Stimulated activated CD4-positive, alpha-beta T cell treated with anti-CD3 and anti-CD28 coated beads, Interleukin-12 subunit alpha, Interleukin-12 subunit beta, amount 100 ng/mL, for 48 hours (primary cell): Measurements from ENCODE around the gene PRRC2B.
"Not testable (repeated sequence)": the region's sequence is repeated elsewhere in the genome, so short reads cannot be mapped to it uniquely, and the experiment has no call there.

ENCODE experiments used
- DNase-seq, 3 donors: peaks; one replicate each; pipeline ENCODE4 v3.0.0-alpha.2; 2020; ENCODE audit warnings: low read depth in 2 of 3, low spot score in 1 of 3

The PRRC2B gene

GRCh38 chr9:131469356-131469755 lies 75.5 kb downstream of the PRRC2B start:
- DNase-seq, result no peak

GRCh38 chr9:131469951-131470350 lies 76.1 kb downstream of the PRRC2B start:
- DNase-seq, result no peak

GRCh38 chr9:131470581-131470991 lies 76.7 kb downstream of the PRRC2B start:
- DNase-seq, result no peak

- DNase-seq, result not testable (repeated sequence)
Measured at GRCh38 chr9:131472085-131472484, 78.2 kb downstream of the PRRC2B start.

- no peak for DNase-seq
Measured at GRCh38 chr9:131473198-131473885, 79.5 kb downstream of the PRRC2B start.

- no peak for DNase-seq
Measured at GRCh38 chr9:131473891-131474290, 80.0 kb downstream of the PRRC2B start.

- no peak for DNase-seq
Measured at GRCh38 chr9:131474711-131475110, 80.8 kb downstream of the PRRC2B start.

- DNase-seq, result no peak
Measured at GRCh38 chr9:131475111-131475955, 81.4 kb downstream of the PRRC2B start.

- DNase-seq, result no peak
Measured at GRCh38 chr9:131475956-131476776, 82.3 kb downstream of the PRRC2B start.

- DNase-seq, result no peak
Measured at GRCh38 chr9:131476777-131477345, 83.0 kb downstream of the PRRC2B start.

- no peak for DNase-seq
Measured at GRCh38 chr9:131477367-131477766, 83.5 kb downstream of the PRRC2B start.

- DNase-seq, result no peak
Measured at GRCh38 chr9:131477816-131478419, 84.0 kb downstream of the PRRC2B start.

GRCh38 chr9:131478421-131478868 lies 84.6 kb downstream of the PRRC2B start:
- DNase-seq, result peak; percentile 20 to 52 (median 37)

- DNase-seq, result no peak
Measured at GRCh38 chr9:131478911-131479310, 85.0 kb downstream of the PRRC2B start.

GRCh38 chr9:131480258-131480657 lies 86.4 kb downstream of the PRRC2B start:
- DNase-seq, result no peak

- no peak for DNase-seq
Measured at GRCh38 chr9:131481441-131482342, 87.8 kb downstream of the PRRC2B start.

GRCh38 chr9:131482343-131483006 lies 88.6 kb downstream of the PRRC2B start:
- no peak for DNase-seq

- DNase-seq, result no peak
Measured at GRCh38 chr9:131483319-131484050, 89.6 kb downstream of the PRRC2B start.
